Breast epithelium (tissue), 3 donors: ENCODE results near the gene CIBAR2.
"Not testable (repeated sequence)": the region's sequence is repeated elsewhere in the genome, so short reads cannot be mapped to it uniquely, and the experiment has no call there.

ENCODE experiments used
- POLR2A ChIP-seq: fragments of 450-650 bp; IDR thresholded peaks from one replicate; pipeline ENCODE4 v1.6.1; 2016; ENCODE audit warnings: antibody characterized with exemption, mild to moderate bottlenecking, moderate library complexity
- POLR2AphosphoS5 ChIP-seq, 3 donors: sonication (generic); formaldehyde crosslinking; IDR thresholded peaks; one replicate each; pipeline ENCODE4 v1.6.1; 2017; ENCODE audit warnings: antibody characterized with exemption in 3 of 3
- TF ChIP-seq, protein P1 (sequence below), 3 donors: fragments of 450-650 bp; IDR thresholded peaks; one replicate each; pipeline ENCODE4 v1.5.1; 2016 to 2017; ENCODE audit warnings: antibody characterized with exemption in 3 of 3, mild to moderate bottlenecking in 3 of 3, moderate library complexity in 3 of 3

DNA sequence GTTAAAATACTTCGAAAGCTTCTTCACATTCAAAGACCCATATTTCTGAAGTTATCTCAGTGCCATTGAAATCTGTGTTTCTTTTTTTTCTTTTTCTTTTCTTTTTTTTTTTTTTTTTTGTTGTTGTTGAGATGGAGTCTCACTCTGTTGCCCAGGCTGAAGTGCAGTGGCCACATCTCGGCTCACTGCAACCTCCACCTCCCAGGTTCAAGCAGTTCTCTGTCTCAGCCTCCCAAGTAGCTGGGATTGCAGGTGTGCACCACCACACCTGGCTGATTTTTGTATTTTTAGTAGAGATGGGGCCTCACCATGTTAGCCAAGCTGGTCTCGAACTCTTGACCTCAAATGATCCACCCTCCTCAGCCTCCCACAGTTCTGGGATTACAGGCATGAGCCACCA is 58.0 kb downstream of the CIBAR2 start:
- TF ChIP-seq POLR2AphosphoS5 (IDR thresholded peaks at IDR 0.05); POLR2A: not testable (repeated sequence)
- TF ChIP-seq, protein P1, sequence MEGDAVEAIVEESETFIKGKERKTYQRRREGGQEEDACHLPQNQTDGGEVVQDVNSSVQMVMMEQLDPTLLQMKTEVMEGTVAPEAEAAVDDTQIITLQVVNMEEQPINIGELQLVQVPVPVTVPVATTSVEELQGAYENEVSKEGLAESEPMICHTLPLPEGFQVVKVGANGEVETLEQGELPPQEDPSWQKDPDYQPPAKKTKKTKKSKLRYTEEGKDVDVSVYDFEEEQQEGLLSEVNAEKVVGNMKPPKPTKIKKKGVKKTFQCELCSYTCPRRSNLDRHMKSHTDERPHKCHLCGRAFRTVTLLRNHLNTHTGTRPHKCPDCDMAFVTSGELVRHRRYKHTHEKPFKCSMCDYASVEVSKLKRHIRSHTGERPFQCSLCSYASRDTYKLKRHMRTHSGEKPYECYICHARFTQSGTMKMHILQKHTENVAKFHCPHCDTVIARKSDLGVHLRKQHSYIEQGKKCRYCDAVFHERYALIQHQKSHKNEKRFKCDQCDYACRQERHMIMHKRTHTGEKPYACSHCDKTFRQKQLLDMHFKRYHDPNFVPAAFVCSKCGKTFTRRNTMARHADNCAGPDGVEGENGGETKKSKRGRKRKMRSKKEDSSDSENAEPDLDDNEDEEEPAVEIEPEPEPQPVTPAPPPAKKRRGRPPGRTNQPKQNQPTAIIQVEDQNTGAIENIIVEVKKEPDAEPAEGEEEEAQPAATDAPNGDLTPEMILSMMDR (IDR thresholded peaks at IDR 0.05): not testable (repeated sequence)
